ENCODE data around the gene RNASEH2C.
"Not testable (repeated sequence)": the region's sequence is repeated elsewhere in the genome, so short reads cannot be mapped to it uniquely, and the experiment has no call there.

Gene RNASEH2C

DNA sequence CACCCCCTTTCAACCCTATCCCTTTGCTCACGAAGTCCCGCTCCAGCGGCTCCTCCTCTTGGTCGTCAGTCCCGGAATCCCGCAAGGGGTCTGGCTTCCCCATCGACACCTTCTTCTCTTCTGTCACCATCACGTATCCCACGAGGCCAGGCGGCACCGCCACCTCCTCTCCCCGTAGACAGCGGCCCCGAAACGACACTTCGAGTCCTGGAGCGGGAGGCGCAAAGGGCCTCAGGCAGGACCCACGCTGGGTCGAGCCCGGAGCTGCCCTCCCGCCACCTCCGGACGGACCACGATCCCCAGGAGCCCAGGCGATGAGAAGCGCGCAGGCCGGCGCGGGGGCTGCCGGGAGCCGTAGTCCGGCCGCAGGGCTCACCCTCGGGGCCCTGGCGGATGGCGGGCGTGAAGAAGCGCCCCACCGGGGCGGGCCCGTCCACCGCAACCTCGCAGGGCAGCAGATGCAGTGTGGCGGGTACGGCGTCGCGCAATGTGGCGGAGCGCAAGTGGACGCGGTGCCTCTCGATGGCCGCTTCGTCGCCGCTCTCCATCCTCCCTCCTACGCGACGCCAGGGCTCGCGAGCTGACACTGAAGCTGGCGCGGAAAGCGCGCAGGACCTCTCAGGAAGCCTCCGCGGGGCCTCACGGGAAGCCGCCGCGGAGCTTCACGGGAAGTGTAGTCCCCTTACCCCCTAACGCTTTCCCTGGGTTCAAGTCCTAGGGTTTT, at the start of gene RNASEH2C:
Gene RNASEH2C (minus strand): TSS at position 588 of the 724 bp plus-strand sequence. CDS start 40 bp downstream, at position 548.
- H3K4me3 ChIP-seq (ENCODE audit: low read length): peak within 1 kb of the TSS; percentile 93
- no peaks in the 10 kb centered on the region for H3K27me3 ChIP-seq (replicated peaks; ENCODE audit: control insufficient read depth, insufficient read depth, low read length)
- DNase-seq (ENCODE audit: low read depth): peak; percentile 95
- H3K36me3 ChIP-seq (ENCODE audit: control insufficient read depth, insufficient read depth, low read length, severe bottlenecking): peaks cover 35% of the 10 kb centered on the region
- peaks cover 14% of the 10 kb centered on the region for H3K4me1 ChIP-seq (ENCODE audit: control insufficient read depth, insufficient read depth, low read length)
- no peaks in the 10 kb centered on the region for H3K9me3 ChIP-seq (ENCODE audit: control insufficient read depth, low read length)
- H3K9ac ChIP-seq (ENCODE audit: low read length): peak within 1 kb of the TSS; percentile 90

DNA sequence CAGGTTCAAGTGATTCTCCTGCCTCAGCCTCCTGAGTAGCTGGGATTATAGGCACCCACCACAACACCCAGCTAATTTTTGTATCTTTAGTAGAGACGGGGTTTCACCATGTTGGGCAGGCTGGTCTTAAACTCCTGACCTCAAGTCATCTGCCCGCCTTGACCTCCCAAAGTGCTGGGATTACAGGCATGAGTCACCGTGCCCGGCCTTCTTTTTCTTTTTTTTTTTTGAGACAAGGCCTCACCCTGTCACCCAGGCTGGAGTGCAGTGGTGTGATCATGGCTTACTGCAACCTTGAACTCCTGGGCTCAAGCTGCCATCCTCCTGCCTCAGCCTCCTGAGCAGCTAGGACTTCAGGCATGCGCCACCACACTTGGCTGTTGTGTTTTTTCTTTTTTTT, 47.2 kb upstream of the RNASEH2C start:
- not testable (repeated sequence) for H3K9me3 ChIP-seq (ENCODE audit: control insufficient read depth, low read length); H3K27me3 ChIP-seq (replicated peaks; ENCODE audit: control insufficient read depth, insufficient read depth, low read length); H3K4me3 ChIP-seq (ENCODE audit: low read length); H3K9ac ChIP-seq (ENCODE audit: low read length); H3K36me3 ChIP-seq (ENCODE audit: control insufficient read depth, insufficient read depth, low read length, severe bottlenecking); DNase-seq (ENCODE audit: low read depth)
- H3K4me1 ChIP-seq (ENCODE audit: control insufficient read depth, insufficient read depth, low read length): peaks cover 16% of the 10 kb centered on the region

GRCh38 chr11:65767406-65767805, 46.8 kb upstream of the RNASEH2C start:
- no peaks in the 10 kb centered on the region for H3K9me3 ChIP-seq (ENCODE audit: control insufficient read depth, low read length)
- H3K27me3 ChIP-seq (replicated peaks; ENCODE audit: control insufficient read depth, insufficient read depth, low read length): no peaks in the 10 kb centered on the region
- peak; percentile 67 for DNase-seq (ENCODE audit: low read depth)
- H3K36me3 ChIP-seq (ENCODE audit: control insufficient read depth, insufficient read depth, low read length, severe bottlenecking): no peaks in the 10 kb centered on the region
- H3K4me3 ChIP-seq (ENCODE audit: low read length): no peak overlapping the region
- H3K4me1 ChIP-seq (ENCODE audit: control insufficient read depth, insufficient read depth, low read length): peaks cover 16% of the 10 kb centered on the region
- H3K9ac ChIP-seq (ENCODE audit: low read length): no peak overlapping the region

DNA sequence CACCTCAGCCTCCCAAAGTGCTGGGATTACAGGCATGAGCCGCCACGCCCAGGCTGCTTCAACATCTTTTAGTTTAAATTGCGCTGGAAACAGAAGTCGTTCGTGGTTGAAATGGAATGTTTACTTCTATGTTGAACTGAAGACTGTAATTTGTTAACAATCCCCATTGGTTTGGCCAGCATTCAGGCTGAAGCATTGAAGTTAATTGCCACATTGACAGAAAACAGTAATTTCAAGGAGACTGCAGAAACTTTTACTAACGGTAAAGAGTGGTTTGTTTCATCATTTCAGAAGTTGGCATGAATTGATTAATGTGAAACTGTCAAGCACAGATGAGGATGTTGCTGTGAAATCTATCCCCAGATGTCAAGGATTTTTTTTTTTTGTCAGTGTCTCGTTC, 45.9 kb upstream of the RNASEH2C start:
- no peaks in the 10 kb centered on the region for H3K9me3 ChIP-seq (ENCODE audit: control insufficient read depth, low read length)
- no peaks in the 10 kb centered on the region for H3K27me3 ChIP-seq (replicated peaks; ENCODE audit: control insufficient read depth, insufficient read depth, low read length)
- peak; percentile 76 for DNase-seq (ENCODE audit: low read depth)
- no peak overlapping the region for H3K9ac ChIP-seq (ENCODE audit: low read length)
- no peaks in the 10 kb centered on the region for H3K36me3 ChIP-seq (ENCODE audit: control insufficient read depth, insufficient read depth, low read length, severe bottlenecking)
- H3K4me3 ChIP-seq (ENCODE audit: low read length): no peak overlapping the region
- peaks cover 16% of the 10 kb centered on the region for H3K4me1 ChIP-seq (ENCODE audit: control insufficient read depth, insufficient read depth, low read length)

DNA sequence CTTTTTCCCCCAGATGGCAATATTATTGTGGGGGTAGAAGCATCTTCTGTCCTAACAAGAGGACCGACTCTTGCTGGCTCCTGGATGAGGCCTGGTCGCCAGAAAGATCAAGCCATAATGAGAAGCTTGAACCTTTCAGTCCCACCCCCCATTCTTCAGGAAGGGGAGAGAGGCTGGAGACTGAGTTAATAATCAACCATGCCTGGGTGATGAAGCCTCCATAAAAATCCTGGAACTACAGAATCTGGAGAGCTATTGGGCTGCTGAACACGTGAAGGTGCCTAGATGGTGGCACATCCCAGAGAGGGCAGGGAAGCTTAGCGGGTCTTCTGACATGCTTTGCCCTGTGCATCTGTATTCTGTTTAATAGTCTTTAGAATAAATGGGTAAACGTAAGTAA, 43.8 kb upstream of the RNASEH2C start:
- Histone ChIP-seq H3K27me3 (replicated peaks; ENCODE audit: control insufficient read depth, insufficient read depth, low read length) (no peaks in the 10 kb centered on the region), H3K9ac (ENCODE audit: low read length) (no peak overlapping the region), H3K9me3 (ENCODE audit: control insufficient read depth, low read length) (no peaks in the 10 kb centered on the region), H3K36me3 (ENCODE audit: control insufficient read depth, insufficient read depth, low read length, severe bottlenecking) (no peaks in the 10 kb centered on the region), H3K4me3 (ENCODE audit: low read length) (no peak overlapping the region), H3K4me1 (ENCODE audit: control insufficient read depth, insufficient read depth, low read length) (peaks cover 9% of the 10 kb centered on the region)
- DNase-seq (ENCODE audit: low read depth): no peak

- not testable (repeated sequence) for H3K36me3 ChIP-seq (ENCODE audit: control insufficient read depth, insufficient read depth, low read length, severe bottlenecking); H3K4me3 ChIP-seq (ENCODE audit: low read length); DNase-seq (ENCODE audit: low read depth); H3K9me3 ChIP-seq (ENCODE audit: control insufficient read depth, low read length); H3K27me3 ChIP-seq (replicated peaks; ENCODE audit: control insufficient read depth, insufficient read depth, low read length); H3K4me1 ChIP-seq (ENCODE audit: control insufficient read depth, insufficient read depth, low read length); H3K9ac ChIP-seq (ENCODE audit: low read length)
Measured at GRCh38 chr11:65762816-65763215, 42.2 kb upstream of the RNASEH2C start.

DNA sequence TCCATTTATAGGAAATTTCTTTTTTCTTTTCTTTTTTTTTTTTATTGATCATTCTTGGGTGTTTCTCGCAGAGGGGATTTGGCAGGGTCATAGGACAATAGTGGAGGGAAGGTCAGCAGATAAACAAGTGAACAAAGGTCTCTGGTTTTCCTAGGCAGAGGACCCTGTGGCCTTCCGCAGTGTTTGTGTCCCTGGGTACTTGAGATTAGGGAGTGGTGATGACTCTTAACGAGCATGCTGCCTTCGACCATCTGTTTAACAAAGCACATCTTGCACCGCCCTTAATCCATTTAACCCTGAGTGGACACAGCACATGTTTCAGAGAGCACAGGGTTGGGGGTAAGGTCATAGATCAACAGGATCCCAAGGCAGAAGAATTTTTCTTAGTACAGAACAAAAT, 41.6 kb upstream of the RNASEH2C start:
- not testable (repeated sequence) for H3K27me3 ChIP-seq (replicated peaks; ENCODE audit: control insufficient read depth, insufficient read depth, low read length); H3K36me3 ChIP-seq (ENCODE audit: control insufficient read depth, insufficient read depth, low read length, severe bottlenecking); H3K4me3 ChIP-seq (ENCODE audit: low read length); DNase-seq (ENCODE audit: low read depth); H3K4me1 ChIP-seq (ENCODE audit: control insufficient read depth, insufficient read depth, low read length); H3K9ac ChIP-seq (ENCODE audit: low read length); H3K9me3 ChIP-seq (ENCODE audit: control insufficient read depth, low read length)

- Histone ChIP-seq H3K36me3 (ENCODE audit: control insufficient read depth, insufficient read depth, low read length, severe bottlenecking) (no peaks in the 10 kb centered on the region), H3K9me3 (ENCODE audit: control insufficient read depth, low read length) (no peaks in the 10 kb centered on the region)
- DNase-seq (ENCODE audit: low read depth): no peak
Measured at GRCh38 chr11:65745049-65745448, 24.5 kb upstream of the RNASEH2C start.

DNA sequence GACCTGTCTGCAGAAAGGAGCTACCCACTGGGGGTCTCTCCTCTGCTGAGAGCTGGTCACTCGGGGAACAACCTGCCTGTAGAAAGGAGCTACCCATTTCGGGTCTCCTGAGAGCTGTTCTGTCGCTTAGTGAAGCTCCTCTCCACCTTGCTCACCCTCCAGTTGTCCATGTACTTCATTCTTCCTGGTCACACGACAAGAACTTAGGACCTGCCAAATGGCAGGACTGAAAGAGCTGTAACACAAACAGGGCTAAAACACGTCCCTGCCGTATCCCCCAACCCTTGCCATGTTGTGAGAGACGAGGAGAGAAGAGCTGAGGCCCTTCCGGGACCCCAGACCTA, 24.1 kb upstream of the RNASEH2C start:
- Histone ChIP-seq H3K4me3 (ENCODE audit: low read length) (no peak overlapping the region), H3K9ac (ENCODE audit: low read length) (no peak overlapping the region), H3K9me3 (ENCODE audit: control insufficient read depth, low read length) (no peaks in the 10 kb centered on the region), H3K4me1 (ENCODE audit: control insufficient read depth, insufficient read depth, low read length) (no peaks in the 10 kb centered on the region), H3K36me3 (ENCODE audit: control insufficient read depth, insufficient read depth, low read length, severe bottlenecking) (no peaks in the 10 kb centered on the region), H3K27me3 (replicated peaks; ENCODE audit: control insufficient read depth, insufficient read depth, low read length) (peaks cover 13% of the 10 kb centered on the region)
- no peak for DNase-seq (ENCODE audit: low read depth)

More at GRCh38 chr11:65745049-65745448, 24.5 kb upstream of the RNASEH2C start:
- H3K4me3 ChIP-seq (ENCODE audit: low read length): no peak overlapping the region
- peaks cover 15% of the 10 kb centered on the region for H3K27me3 ChIP-seq (replicated peaks; ENCODE audit: control insufficient read depth, insufficient read depth, low read length)
- H3K4me1 ChIP-seq (ENCODE audit: control insufficient read depth, insufficient read depth, low read length): no peaks in the 10 kb centered on the region
- no peak overlapping the region for H3K9ac ChIP-seq (ENCODE audit: low read length)

GRCh38 chr11:65744026-65744698, 23.6 kb upstream of the RNASEH2C start:
- Histone ChIP-seq H3K4me1 (ENCODE audit: control insufficient read depth, insufficient read depth, low read length) (no peaks in the 10 kb centered on the region), H3K9ac (ENCODE audit: low read length) (no peak overlapping the region), H3K9me3 (ENCODE audit: control insufficient read depth, low read length) (no peaks in the 10 kb centered on the region), H3K27me3 (replicated peaks; ENCODE audit: control insufficient read depth, insufficient read depth, low read length) (peaks cover 8% of the 10 kb centered on the region), H3K4me3 (ENCODE audit: low read length) (no peak overlapping the region), H3K36me3 (ENCODE audit: control insufficient read depth, insufficient read depth, low read length, severe bottlenecking) (no peaks in the 10 kb centered on the region)
- peak; percentile 25 for DNase-seq (ENCODE audit: low read depth)

DNA sequence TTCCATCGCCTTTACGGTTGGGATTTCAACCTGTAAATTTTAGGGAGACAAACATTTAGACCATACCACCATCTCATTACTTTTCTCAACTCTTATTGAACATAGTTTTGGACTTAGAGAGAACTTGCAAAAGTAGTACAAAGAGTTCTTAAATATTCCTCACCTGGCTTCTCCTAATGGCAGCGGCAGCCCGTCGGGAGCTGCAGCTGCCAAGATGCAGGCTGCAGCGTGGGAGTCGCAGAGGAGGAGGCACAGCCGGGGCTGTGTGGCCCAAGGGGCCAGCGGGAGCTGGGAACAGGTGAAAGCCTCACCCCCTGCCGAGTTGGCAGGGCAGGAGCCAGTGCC, 23.1 kb upstream of the RNASEH2C start:
- Histone ChIP-seq H3K4me1 (ENCODE audit: control insufficient read depth, insufficient read depth, low read length) (no peaks in the 10 kb centered on the region), H3K27me3 (replicated peaks; ENCODE audit: control insufficient read depth, insufficient read depth, low read length) (peaks cover 6% of the 10 kb centered on the region), H3K4me3 (ENCODE audit: low read length) (no peak overlapping the region), H3K36me3 (ENCODE audit: control insufficient read depth, insufficient read depth, low read length, severe bottlenecking) (no peaks in the 10 kb centered on the region), H3K9ac (ENCODE audit: low read length) (no peak overlapping the region), H3K9me3 (ENCODE audit: control insufficient read depth, low read length) (no peaks in the 10 kb centered on the region)
- DNase-seq (ENCODE audit: low read depth): no peak
